Rectal smooth muscle tissue (tissue), 1 donor: Measurements from ENCODE around the gene USF1.
A peak's percentile ranks its signal among the peaks of the same experiment; 100 is the strongest.
"Not testable (repeated sequence)": the region's sequence is repeated elsewhere in the genome, so short reads cannot be mapped to it uniquely, and the experiment has no call there.

Experiments
- H3K27ac ChIP-seq: one replicate; pipeline ENCODE4 v1.7.0; 2013; ENCODE audit warnings: low read depth, low read length, inconsistent platforms
- H3K27me3 ChIP-seq: one replicate; pipeline ENCODE4 v1.7.0; 2013; ENCODE audit warnings: low read length; ENCODE audit not compliant: control insufficient read depth, insufficient read depth
- H3K36me3 ChIP-seq: one replicate; pipeline ENCODE4 v1.7.0; 2013; ENCODE audit warnings: low read length; ENCODE audit not compliant: control insufficient read depth, insufficient read depth
- H3K4me1 ChIP-seq: one replicate; pipeline ENCODE4 v1.7.0; 2013; ENCODE audit warnings: low read length; ENCODE audit not compliant: control insufficient read depth, insufficient read depth
- H3K4me3 ChIP-seq: one replicate; pipeline ENCODE4 v1.7.0; 2013; ENCODE audit warnings: low read length
- H3K9ac ChIP-seq: one replicate; pipeline ENCODE4 v1.7.0; 2013; ENCODE audit warnings: low read length

The USF1 gene

DNA sequence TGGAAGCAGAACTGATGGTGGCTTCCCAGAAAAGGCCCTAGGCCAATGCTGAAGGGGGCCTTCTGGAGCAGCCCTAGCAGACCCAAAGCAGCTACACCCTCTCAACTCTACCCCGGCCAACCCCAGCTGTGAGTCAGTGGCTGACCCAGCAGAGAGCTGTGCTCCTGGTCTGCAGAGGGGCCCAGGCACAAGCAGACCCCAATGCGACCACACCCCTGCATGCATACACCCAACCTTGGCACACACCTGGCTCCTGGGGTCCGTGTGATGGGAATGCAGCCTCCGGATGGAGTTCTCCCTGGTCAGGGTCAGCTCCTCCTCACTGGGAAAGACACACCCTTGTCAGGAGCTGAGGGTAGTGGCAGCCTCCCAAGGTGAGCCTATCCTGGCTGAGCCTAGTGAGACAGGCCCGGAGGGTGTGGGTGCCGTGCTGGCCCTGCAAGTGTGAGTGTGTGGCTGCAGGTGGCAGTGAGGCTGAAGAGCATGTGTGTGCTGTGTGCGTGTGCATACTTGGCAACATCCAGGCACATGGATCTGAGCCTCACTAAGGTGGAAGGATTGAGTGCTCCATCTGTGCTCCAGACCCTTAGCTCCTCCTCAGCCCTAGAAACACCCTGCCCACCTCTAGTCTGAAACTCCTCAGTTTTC, 27.8 kb upstream of the USF1 start:
- Histone ChIP-seq H3K27ac (no peak overlapping the region), H3K27me3 (no peaks in the 10 kb centered on the region), H3K4me3 (no peak overlapping the region), H3K4me1 (no peaks in the 10 kb centered on the region), H3K9ac (no peak overlapping the region), H3K36me3 (no peaks in the 10 kb centered on the region)

DNA sequence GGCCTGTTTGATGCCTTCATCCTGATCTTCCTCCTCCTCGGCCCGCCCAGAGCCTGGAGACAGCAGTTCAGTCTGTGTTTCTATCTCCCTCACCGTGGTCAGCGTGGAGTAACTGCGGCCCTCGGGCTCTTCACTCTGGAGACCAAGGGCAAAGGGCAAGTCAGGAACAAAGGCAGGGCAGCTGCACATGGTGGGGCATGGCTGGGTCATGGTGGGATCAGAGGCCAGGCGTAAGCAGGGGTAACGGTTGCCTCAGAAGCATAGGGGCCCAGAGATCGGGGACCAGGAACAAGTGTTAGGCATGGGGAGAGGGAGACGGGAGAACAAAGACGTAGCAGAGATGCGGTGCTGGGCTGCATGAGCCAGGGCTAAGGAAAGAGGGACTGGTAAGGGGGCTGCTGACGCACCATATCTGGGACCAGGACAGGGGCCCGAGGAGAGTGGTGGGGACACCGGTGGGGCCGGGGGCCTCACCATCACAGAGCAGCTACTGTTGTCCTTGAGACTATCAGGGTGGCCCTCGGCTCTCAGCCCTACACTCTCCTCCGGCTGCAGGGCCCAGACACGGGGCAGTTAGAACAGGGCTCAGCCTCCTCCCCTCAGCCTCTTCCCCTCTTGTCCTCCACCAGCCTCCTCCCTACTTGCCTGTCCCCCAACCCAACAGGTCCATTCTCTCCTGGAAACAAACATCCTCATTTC, 27.1 kb upstream of the USF1 start:
- Histone ChIP-seq H3K4me1 (no peaks in the 10 kb centered on the region), H3K9ac (no peak overlapping the region), H3K27me3 (no peaks in the 10 kb centered on the region), H3K36me3 (no peaks in the 10 kb centered on the region), H3K4me3 (no peak overlapping the region), H3K27ac (no peak overlapping the region)

- Histone ChIP-seq H3K9ac (no peak overlapping the region), H3K4me3 (no peak overlapping the region), H3K27me3 (no peaks in the 10 kb centered on the region), H3K4me1 (no peaks in the 10 kb centered on the region), H3K27ac (no peak overlapping the region), H3K36me3 (no peaks in the 10 kb centered on the region)
Measured at GRCh38 chr1:161071886-161072371, 26.2 kb upstream of the USF1 start.

DNA sequence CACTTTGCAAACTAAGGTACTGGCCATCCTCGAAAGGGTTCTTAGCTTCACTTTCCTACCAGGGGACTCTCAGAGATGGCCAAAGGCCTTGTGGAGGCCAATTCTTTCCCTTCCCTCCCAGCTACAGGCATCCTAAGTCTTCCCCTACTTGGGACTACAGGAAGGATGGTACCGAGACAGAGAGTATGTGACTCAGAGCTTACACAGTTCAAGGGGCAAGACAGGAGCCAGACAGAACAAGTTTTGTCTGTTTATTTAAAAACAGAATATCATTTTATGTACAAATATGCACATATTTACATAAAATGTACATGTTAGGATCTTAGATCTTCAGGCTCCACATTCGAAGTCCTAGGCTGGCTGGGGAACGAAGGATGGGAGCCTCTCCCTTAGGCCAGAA, 25.0 kb upstream of the USF1 start:
- no peak overlapping the region for H3K4me3 ChIP-seq
- H3K4me1 ChIP-seq: no peaks in the 10 kb centered on the region
- no peak overlapping the region for H3K9ac ChIP-seq
- H3K27me3 ChIP-seq: no peaks in the 10 kb centered on the region
- no peaks in the 10 kb centered on the region for H3K36me3 ChIP-seq
- no peak overlapping the region for H3K27ac ChIP-seq

- Histone ChIP-seq H3K27ac (no peak within 1 kb of the TSS), H3K27me3 (no peaks in the 10 kb centered on the region), H3K9ac (peak within 1 kb of the TSS; percentile 10), H3K36me3 (no peaks in the 10 kb centered on the region), H3K4me1 (no peaks in the 10 kb centered on the region), H3K4me3 (peak within 1 kb of the TSS; percentile 64)
Measured at GRCh38 chr1:161069731-161070270, 24.0 kb upstream of the USF1 start, which contains the start of gene ARHGAP30. Gene ARHGAP30 (minus strand): TSS chr1:161069891. CDS start chr1:161069624, 267 bp downstream.

DNA sequence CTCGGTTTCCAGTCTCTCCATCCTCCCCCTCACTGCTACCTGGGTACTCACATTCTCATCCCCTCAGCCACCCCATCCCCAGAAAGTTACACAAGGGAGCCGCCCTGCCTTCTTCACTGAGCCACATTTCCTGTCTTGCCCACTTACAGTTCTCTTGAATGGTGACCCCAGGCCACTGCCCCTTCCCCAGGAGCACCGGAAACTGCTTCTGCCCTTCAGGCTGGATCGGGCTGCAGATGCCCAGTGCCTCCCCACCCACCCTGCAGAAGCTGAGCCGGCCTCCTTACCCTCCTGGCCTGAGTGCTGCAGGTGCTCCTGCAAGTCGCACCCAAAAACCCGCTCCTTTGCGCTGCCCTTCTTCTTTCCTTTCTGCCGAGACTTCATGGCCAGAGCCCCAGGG, 23.5 kb upstream of the USF1 start:
- Histone ChIP-seq H3K27ac (no peak overlapping the region), H3K36me3 (no peaks in the 10 kb centered on the region), H3K4me1 (no peaks in the 10 kb centered on the region), H3K4me3 (peak overlapping the region; percentile 64), H3K27me3 (no peaks in the 10 kb centered on the region), H3K9ac (peak overlapping the region; percentile 10)

- H3K27ac ChIP-seq: no peak overlapping the region
- H3K4me1 ChIP-seq: no peaks in the 10 kb centered on the region
- H3K36me3 ChIP-seq: no peaks in the 10 kb centered on the region
- no peak overlapping the region for H3K9ac ChIP-seq
- H3K4me3 ChIP-seq: peak overlapping the region; percentile 64
- H3K27me3 ChIP-seq: no peaks in the 10 kb centered on the region
Measured at GRCh38 chr1:161068306-161069234, 22.8 kb upstream of the USF1 start.

DNA sequence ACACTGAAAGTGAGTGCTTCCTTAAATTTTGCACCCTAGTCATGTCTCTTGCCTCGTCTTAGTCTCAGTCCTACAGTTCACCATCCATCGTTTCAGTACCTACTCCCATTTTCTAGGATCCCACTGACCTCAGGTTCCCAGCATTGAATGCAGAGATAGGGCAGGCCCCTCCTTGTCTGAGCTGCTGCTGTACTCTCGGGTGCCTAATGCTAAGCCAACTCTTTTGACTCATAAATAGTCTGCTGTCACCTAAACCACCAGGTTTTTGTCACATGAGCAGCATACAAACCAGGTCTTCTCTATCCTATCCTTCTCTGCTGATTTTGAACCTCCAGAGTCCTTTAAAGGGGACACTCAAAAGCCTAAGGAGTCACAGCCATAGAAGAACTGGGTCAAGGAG, 20.9 kb upstream of the USF1 start:
- Histone ChIP-seq H3K4me1 (no peaks in the 10 kb centered on the region), H3K36me3 (no peaks in the 10 kb centered on the region), H3K9ac (no peak overlapping the region), H3K4me3 (peak overlapping the region; percentile 15), H3K27me3 (no peaks in the 10 kb centered on the region), H3K27ac (no peak overlapping the region)

DNA sequence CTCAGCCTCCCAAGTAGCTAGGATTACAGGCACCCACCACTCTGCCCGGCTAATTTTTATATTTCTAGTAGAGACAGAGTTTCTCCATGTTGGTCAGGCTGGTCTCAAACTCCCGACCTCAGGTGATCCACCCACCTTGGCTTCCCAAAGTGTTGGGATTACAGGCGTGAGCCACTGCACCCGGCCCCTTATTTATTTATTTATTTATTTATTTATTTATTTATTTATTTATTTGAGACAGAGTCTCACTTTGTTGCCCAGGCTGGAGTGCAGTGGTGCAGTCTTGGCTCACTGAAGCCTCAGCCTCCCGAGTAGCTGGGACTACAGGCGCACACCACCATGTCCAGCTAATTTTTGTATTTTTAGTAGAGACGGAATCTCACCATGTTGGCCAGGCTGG, 19.9 kb upstream of the USF1 start:
- H3K36me3 ChIP-seq, H3K4me3 ChIP-seq, H3K4me1 ChIP-seq, H3K27me3 ChIP-seq, H3K27ac ChIP-seq, H3K9ac ChIP-seq: not testable (repeated sequence)

DNA sequence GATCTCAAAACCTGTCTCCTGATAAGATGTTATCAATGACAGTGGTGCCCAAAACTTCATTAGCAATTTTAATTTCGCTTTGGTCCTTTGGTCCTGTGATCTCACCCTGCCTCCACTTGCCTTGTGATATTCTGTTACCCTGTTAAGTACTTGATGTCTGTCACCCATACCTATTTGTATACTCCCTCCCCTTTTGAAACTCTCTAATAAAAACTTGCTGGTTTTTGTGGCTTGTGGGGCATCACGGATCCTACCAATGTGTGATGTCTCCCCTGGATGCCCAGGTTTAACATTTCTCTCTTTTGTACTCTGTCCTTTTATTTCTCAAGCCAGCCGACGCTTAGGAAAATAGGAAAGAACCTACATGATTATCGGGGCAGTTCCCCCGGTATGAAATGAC, 18.2 kb upstream of the USF1 start:
- not testable (repeated sequence) for H3K27me3 ChIP-seq, H3K4me1 ChIP-seq, H3K27ac ChIP-seq, H3K36me3 ChIP-seq, H3K9ac ChIP-seq, H3K4me3 ChIP-seq

DNA sequence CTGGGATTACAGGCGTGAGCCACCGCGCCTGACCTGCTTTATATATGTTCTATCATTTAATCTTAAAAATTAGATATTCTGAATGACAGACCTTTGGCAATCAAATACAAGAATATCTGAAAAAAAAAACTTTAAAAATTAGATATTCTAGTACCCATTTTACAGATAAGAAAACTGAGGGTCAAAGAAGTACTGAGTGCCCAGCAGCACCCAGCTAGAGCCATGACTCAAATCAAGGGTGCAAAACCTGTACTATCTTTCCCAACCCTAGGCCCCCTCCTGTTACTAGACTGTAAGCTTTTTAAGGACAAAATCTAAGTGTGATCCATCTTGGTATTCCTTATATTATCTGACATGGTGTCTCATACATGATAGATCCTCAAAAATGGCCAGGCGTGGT, 15.6 kb upstream of the USF1 start:
- no peak overlapping the region for H3K9ac ChIP-seq
- H3K36me3 ChIP-seq: no peaks in the 10 kb centered on the region
- no peaks in the 10 kb centered on the region for H3K27me3 ChIP-seq
- H3K27ac ChIP-seq: no peak overlapping the region
- no peaks in the 10 kb centered on the region for H3K4me1 ChIP-seq
- H3K4me3 ChIP-seq: no peak overlapping the region

DNA sequence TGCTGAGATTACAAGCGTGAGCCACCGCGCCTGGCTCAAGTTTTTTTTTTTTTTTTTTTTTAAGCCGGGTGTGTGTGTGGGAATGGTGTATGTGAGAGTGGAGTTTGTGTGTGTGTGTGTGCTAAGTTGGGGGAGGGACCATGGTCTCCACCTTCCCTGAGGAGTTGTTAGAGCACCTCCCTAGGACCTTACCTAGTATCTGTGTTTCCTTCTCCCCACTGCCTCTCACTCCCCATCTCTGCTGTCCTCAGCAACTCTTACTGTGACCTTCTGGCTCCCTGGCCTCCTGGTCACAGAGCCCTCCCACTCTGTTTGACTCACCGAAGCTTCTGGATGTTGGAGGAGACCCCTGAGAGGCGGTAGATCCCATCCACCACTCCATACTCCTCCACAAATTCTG, 13.5 kb upstream of the USF1 start:
- Histone ChIP-seq H3K4me3 (no peak overlapping the region), H3K27ac (no peak overlapping the region), H3K27me3 (no peaks in the 10 kb centered on the region), H3K9ac (no peak overlapping the region), H3K36me3 (no peaks in the 10 kb centered on the region), H3K4me1 (no peaks in the 10 kb centered on the region)
